Sigmoid colon (tissue), 7 donors: ENCODE data around the gene MS4A3. TPM values are rescaled to one million over a fixed set of nuclear protein-coding genes. Genes with fewer than 3 reads are reported as not detected.
"Not testable (repeated sequence)": the region's sequence is repeated elsewhere in the genome, so short reads cannot be mapped to it uniquely, and the experiment has no call there.

ENCODE experiments used
- DNase-seq: peaks from one replicate; pipeline ENCODE4 v3.0.0-alpha.2; 2019
- H3K27ac ChIP-seq, 4 donors: fragments of 200-600 bp; sonication (generic); one replicate each; pipeline ENCODE4 v1.5.1; 2016 to 2019; ENCODE audit warnings: mild to moderate bottlenecking in 1 of 4
- H3K27me3 ChIP-seq, 3 donors: fragments of 200-600 bp; sonication (generic); one replicate each; pipeline ENCODE4 v1.5.1; 2019; ENCODE audit warnings: mild to moderate bottlenecking in 1 of 3
- H3K36me3 ChIP-seq, 4 donors: fragments of 200-600 bp; sonication (generic); one replicate each; pipeline ENCODE4 v1.5.1; 2016 to 2019
- H3K4me1 ChIP-seq, 4 donors: fragments of 200-600 bp; sonication (generic); one replicate each; pipeline ENCODE4 v1.5.1; 2017 to 2019
- H3K4me3 ChIP-seq, 4 donors: fragments of 200-600 bp; sonication (generic); one replicate each; pipeline ENCODE4 v1.5.1; 2017 to 2019; ENCODE audit warnings: mild to moderate bottlenecking in 2 of 4, moderate library complexity in 1 of 4
- H3K9me3 ChIP-seq, 4 donors: fragments of 200-600 bp in 3 of 4; sonication (generic) in 3 of 4; one replicate each; pipeline versions ENCODE4 v1.5.1 to v1.6.1; 2013 to 2019
- CTCF ChIP-seq, 4 experiments: fragments of 450-650 bp in 3 of 4; fragments of 200-600 bp in 1 of 4; IDR thresholded peaks; one replicate each; pipeline ENCODE4 v1.5.1; 2016 to 2019; ENCODE audit warnings: antibody characterized with exemption in 4 of 4, mild to moderate bottlenecking in 3 of 4, moderate library complexity in 2 of 4
- EP300 ChIP-seq, 4 donors: sonication (generic); formaldehyde crosslinking; IDR thresholded peaks; one replicate each; pipeline ENCODE4 v1.6.1; 2017; ENCODE audit warnings: antibody characterized with exemption in 4 of 4
- POLR2A ChIP-seq, 2 donors: fragments of 450-650 bp; IDR thresholded peaks; one replicate each; pipeline ENCODE4 v1.6.1; 2016; ENCODE audit warnings: antibody characterized with exemption in 2 of 2, mild to moderate bottlenecking in 2 of 2, moderate library complexity in 2 of 2
- POLR2AphosphoS5 ChIP-seq, 4 donors: sonication (generic); formaldehyde crosslinking; IDR thresholded peaks; one replicate each; pipeline ENCODE4 v1.6.1; 2017; ENCODE audit warnings: antibody characterized with exemption in 4 of 4
- WGBS, 2 donors: extraction: QIAGEN DNeasy Blood & Tissue Kit; methylation state at CpG; one replicate each; pipeline ENCODE4 v1.1.7; 2013; 5-methylcytosine and 5-hydroxymethylcytosine counted together
- intact Hi-C: fragments of 100-400 bp; cut with DNase I; formaldehyde crosslinking; loops from one replicate; pipeline ENCODE4 v1.15.1; 2023
- polyA plus RNA-seq, 3 donors: library from polyadenylated mRNA; stranded (reverse); fragments of 200-250 nt; gene quantifications; one replicate each; pipeline ENCODE4 v1.2.3, GENCODE V29; 2013
- total RNA-seq, 4 donors: library from RNA; depleted of rRNA; stranded (reverse); fragments of >200 nt; gene quantifications; one replicate each; pipeline ENCODE4 v1.1.0, GENCODE V29; 2016
- donor health status: healthy with polysubstance abuse.
- donor health status: Bipolar disorder and iron deficiency.
- donor health status: healthy.

Gene MS4A3
- total RNA-seq, result not detected
- polyA plus RNA-seq, result not detected

- Histone ChIP-seq H3K27me3 (no peaks in the 10 kb centered on the region), H3K27ac (no peak within 1 kb of the TSS), H3K9me3 (peaks cover 0 to 2% (median 0%) of the 10 kb centered on the region in 4 donors), H3K4me1 (no peaks in the 10 kb centered on the region), H3K4me3 (no peak within 1 kb of the TSS), H3K36me3 (no peaks in the 10 kb centered on the region)
- intact Hi-C loops, result no loop called here
- TF ChIP-seq POLR2A (IDR thresholded peaks at IDR 0.05) (no peak), POLR2AphosphoS5 (IDR thresholded peaks at IDR 0.05) (no peak), CTCF (IDR thresholded peaks at IDR 0.05) (no peak), EP300 (IDR thresholded peaks at IDR 0.05) (no peak)
- no peak for DNase-seq
- WGBS, 2 donors, result 78 to 83% methylated on average over 8 of the region's 8 CpGs
Observed at GRCh38 chr11:60056349-60056969, at the start of gene MS4A3. Gene MS4A3 (plus strand): TSS chr11:60056665. CDS start chr11:60061161, 4,496 bp downstream.

- no peak for DNase-seq
- no peaks in the 10 kb centered on the region for H3K27me3 ChIP-seq
- no peak for TF ChIP-seq POLR2A (IDR thresholded peaks at IDR 0.05)
- intact Hi-C loops, result no loop called here
- H3K4me3 ChIP-seq, result no peak within 1 kb of the TSS
- no peaks in the 10 kb centered on the region for H3K36me3 ChIP-seq
- WGBS, 2 donors, result 93 to 95% methylated on average over 1 of the region's 1 CpG
- no peaks in the 10 kb centered on the region for H3K4me1 ChIP-seq
- H3K27ac ChIP-seq, result no peak within 1 kb of the TSS
- H3K9me3 ChIP-seq, result no peaks in the 10 kb centered on the region
Observed at GRCh38 chr11:60016881-60017280, 39.6 kb upstream of the MS4A3 start, which contains the start of gene OOSP4B. Gene OOSP4B (plus strand): TSS chr11:60017181.

- Histone ChIP-seq H3K9me3 (no peaks in the 10 kb centered on the region), H3K36me3 (no peaks in the 10 kb centered on the region), H3K27me3 (no peaks in the 10 kb centered on the region), H3K4me3 (no peak overlapping the region), H3K27ac (no peak overlapping the region), H3K4me1 (no peaks in the 10 kb centered on the region)
- intact Hi-C loops, result no loop called here
- no peak for DNase-seq
- 73 to 78% methylated on average over 8 of the region's 8 CpGs for WGBS, 2 donors
- no peak for TF ChIP-seq EP300 (IDR thresholded peaks at IDR 0.05)
- no peak for TF ChIP-seq POLR2A (IDR thresholded peaks at IDR 0.05)
- no peak for TF ChIP-seq CTCF (IDR thresholded peaks at IDR 0.05)
- TF ChIP-seq POLR2AphosphoS5 (IDR thresholded peaks at IDR 0.05), result no peak
Observed at GRCh38 chr11:60018058-60018457, 38.4 kb upstream of the MS4A3 start.

- 95 to 96% methylated on average over 27 of the region's 27 CpGs for WGBS, 2 donors
Observed at GRCh38 chr11:60020376-60020775, 36.1 kb upstream of the MS4A3 start.

GRCh38 chr11:60029015-60029632 is 27.3 kb upstream of the MS4A3 start:
- no peak for DNase-seq
- Histone ChIP-seq H3K27ac (no peak overlapping the region), H3K27me3 (no peaks in the 10 kb centered on the region), H3K4me1 (no peaks in the 10 kb centered on the region), H3K4me3 (no peak overlapping the region), H3K36me3 (no peaks in the 10 kb centered on the region), H3K9me3 (no peaks in the 10 kb centered on the region)
- 88 to 89% methylated on average over 3 of the region's 3 CpGs for WGBS, 2 donors
- TF ChIP-seq CTCF (IDR thresholded peaks at IDR 0.05) (no peak), POLR2A (IDR thresholded peaks at IDR 0.05) (no peak), EP300 (IDR thresholded peaks at IDR 0.05) (no peak), POLR2AphosphoS5 (IDR thresholded peaks at IDR 0.05) (no peak)
- intact Hi-C loops, result no loop called here

More at GRCh38 chr11:60020376-60020775, 36.1 kb upstream of the MS4A3 start:
- H3K9me3 ChIP-seq, DNase-seq, intact Hi-C loops, H3K27me3 ChIP-seq, H3K36me3 ChIP-seq, H3K4me1 ChIP-seq, H3K4me3 ChIP-seq, H3K27ac ChIP-seq: not testable (repeated sequence)
